ENCODE data around the gene SKAP1.
"Not testable (repeated sequence)": the region's sequence is repeated elsewhere in the genome, so short reads cannot be mapped to it uniquely, and the experiment has no call there.

The SKAP1 gene

GRCh38 chr17:48368352-48368908, 61.6 kb downstream of the SKAP1 start:
- DNase-seq, result no peak

- no peak for DNase-seq
These were observed 66.9 kb downstream of the SKAP1 start for GRCh38 chr17:48363161-48363560.

GRCh38 chr17:48360861-48361633, 69.0 kb downstream of the SKAP1 start:
- DNase-seq, result not testable (repeated sequence)

- DNase-seq, result no peak
These were observed 72.0 kb downstream of the SKAP1 start for GRCh38 chr17:48357779-48358602.

GRCh38 chr17:48356866-48357265, 73.1 kb downstream of the SKAP1 start:
- DNase-seq, result no peak

- DNase-seq, result no peak
These were observed 77.4 kb downstream of the SKAP1 start for GRCh38 chr17:48352630-48353029.

- DNase-seq, result peak in 1 of 2 donors; percentile 34
These were observed 78.1 kb downstream of the SKAP1 start for GRCh38 chr17:48351911-48352332.

GRCh38 chr17:48348352-48348751, 81.7 kb downstream of the SKAP1 start:
- no peak for DNase-seq

GRCh38 chr17:48347177-48347576, 82.8 kb downstream of the SKAP1 start:
- no peak for DNase-seq

- DNase-seq, result no peak
These were observed 85.8 kb downstream of the SKAP1 start for GRCh38 chr17:48344251-48344650.

- no peak for DNase-seq
These were observed 89.1 kb downstream of the SKAP1 start for GRCh38 chr17:48340916-48341315.

GRCh38 chr17:48338720-48339119, 91.3 kb downstream of the SKAP1 start:
- no peak for DNase-seq

GRCh38 chr17:48337903-48338302, 92.1 kb downstream of the SKAP1 start:
- not testable (repeated sequence) for DNase-seq

GRCh38 chr17:48336986-48337385, 93.0 kb downstream of the SKAP1 start:
- no peak for DNase-seq

- peak; percentile 58 to 80 for DNase-seq
These were observed 94.0 kb downstream of the SKAP1 start for GRCh38 chr17:48335858-48336500.

GRCh38 chr17:48335146-48335784, 94.7 kb downstream of the SKAP1 start:
- no peak for DNase-seq

GRCh38 chr17:48333034-48333530, 96.9 kb downstream of the SKAP1 start:
- DNase-seq, result peak; percentile 3 to 13

- DNase-seq, result no peak
These were observed 99.1 kb downstream of the SKAP1 start for GRCh38 chr17:48330887-48331286.

- no peak for DNase-seq
These were observed 99.6 kb downstream of the SKAP1 start for GRCh38 chr17:48330421-48330820.

- no peak for DNase-seq
These were observed 101.6 kb downstream of the SKAP1 start for GRCh38 chr17:48328457-48328856.

- DNase-seq, result no peak
These were observed 103.7 kb downstream of the SKAP1 start for GRCh38 chr17:48326310-48326709.

GRCh38 chr17:48322060-48322459, 108.0 kb downstream of the SKAP1 start:
- no peak for DNase-seq

Measured in inflammatory macrophage (primary cell).